Caco-2 (cell line): ENCODE results near the gene GLOD5. TPM values are rescaled to one million over a fixed set of nuclear protein-coding genes. Genes with fewer than 3 reads are reported as not detected.

ENCODE experiments used
- BruUV-seq: library from RNA; stranded (reverse); fragments of 400-500 nt; replicated peaks from 2 replicates; lab custom pipeline; 2021; lab: Mats Ljungman, UMichigan
- CTCF ChIA-PET: fragments of 300-600 bp; sonication (Branson Sonifier 250); formaldehyde crosslinking; loops from one replicate; lab custom pipeline; 2022; ENCODE audit warnings: antibody characterized with exemption; lab: Charles Lee
- POLR2A ChIA-PET: fragments of 300-600 bp; sonication (Branson Sonifier 250); formaldehyde crosslinking; loops from one replicate; lab custom pipeline; 2022; ENCODE audit warnings: antibody characterized with exemption; lab: Charles Lee
- DNase-seq, 2 experiments: peaks; one replicate each; pipeline versions ENCODE4 v3.0.0 to v3.0.0-alpha.2; 2020 to 2022
- H3K27me3 ChIP-seq: replicated peaks from 2 replicates; pipeline ENCODE4 v1.6.0; 2011; ENCODE audit warnings: low read length; ENCODE audit not compliant: control insufficient read depth, insufficient read depth
- H3K36me3 ChIP-seq: 2 replicates; pipeline ENCODE4 v1.5.1; 2011; ENCODE audit warnings: low read length; ENCODE audit not compliant: control insufficient read depth, insufficient read depth
- H3K4me1 ChIP-seq: fragments of 250-450 bp; sonication (Bioruptor Pico); 2 replicates; pipeline ENCODE4 v1.5.1; 2020; ENCODE audit warnings: mild to moderate bottlenecking
- H3K4me3 ChIP-seq: 2 replicates; pipeline ENCODE4 v1.5.1; 2011; ENCODE audit warnings: low read depth, mild to moderate bottlenecking, control low read depth, low read length
- H3K9me3 ChIP-seq: fragments of 250-450 bp; sonication (Bioruptor Pico); 2 replicates; pipeline ENCODE4 v1.5.1; 2020; ENCODE audit warnings: mild to moderate bottlenecking, moderate library complexity
- H3K27ac Mint-ChIP-seq: one replicate; pipeline ENCODE4 v1.8.0; 2022; ENCODE audit warnings: mixed read lengths; ENCODE audit not compliant: unreplicated experiment
- H3K27me3 Mint-ChIP-seq: one replicate; pipeline ENCODE4 v1.8.0; 2022; ENCODE audit warnings: mixed read lengths; ENCODE audit not compliant: insufficient read depth, unreplicated experiment
- H3K36me3 Mint-ChIP-seq: one replicate; pipeline ENCODE4 v1.8.0; 2022; ENCODE audit warnings: mild to moderate bottlenecking, mixed read lengths; ENCODE audit not compliant: insufficient read depth, unreplicated experiment
- H3K4me1 Mint-ChIP-seq: one replicate; pipeline ENCODE4 v1.8.0; 2022; ENCODE audit warnings: low read depth, mixed read lengths; ENCODE audit not compliant: unreplicated experiment
- H3K4me3 Mint-ChIP-seq: one replicate; pipeline ENCODE4 v1.8.0; 2022; ENCODE audit warnings: mild to moderate bottlenecking, moderate library complexity, mixed read lengths; ENCODE audit not compliant: unreplicated experiment
- H3K9me3 Mint-ChIP-seq: one replicate; pipeline ENCODE4 v1.8.0; 2022; ENCODE audit warnings: mixed read lengths; ENCODE audit not compliant: unreplicated experiment
- intact Hi-C: fragments of 100-400 bp; cut with micrococcal nuclease; formaldehyde crosslinking; loops from one replicate; pipeline ENCODE4 v1.10.0; 2022; ENCODE audit not compliant: unreplicated experiment
- total RNA-seq: library from RNA; stranded (reverse); gene quantifications from 2 replicates; pipeline ENCODE4 v1.2.3, GENCODE V29; 2022
- TF ChIP-seq, protein P1 (sequence below), 2 experiments: fragments of 200-600 bp in 1 of 2; IDR thresholded peaks; 1 replicate in 1 of 2; 2 replicates in 1 of 2; pipeline versions ENCODE4 v1.5.1 to v1.8.0; 2011 to 2022; ENCODE audit warnings: antibody characterized with exemption in 1 of 2, control low read depth in 1 of 2, inconsistent platforms in 1 of 2, low read depth in 1 of 2, low read length in 1 of 2, mild to moderate bottlenecking in 1 of 2, moderate library complexity in 1 of 2; ENCODE audit not compliant: insufficient read depth in 1 of 2, severe bottlenecking in 1 of 2, unreplicated experiment in 1 of 2

GLOD5 gene
- total RNA-seq, 1 experiment from 2014 or later, result not detected

DNA sequence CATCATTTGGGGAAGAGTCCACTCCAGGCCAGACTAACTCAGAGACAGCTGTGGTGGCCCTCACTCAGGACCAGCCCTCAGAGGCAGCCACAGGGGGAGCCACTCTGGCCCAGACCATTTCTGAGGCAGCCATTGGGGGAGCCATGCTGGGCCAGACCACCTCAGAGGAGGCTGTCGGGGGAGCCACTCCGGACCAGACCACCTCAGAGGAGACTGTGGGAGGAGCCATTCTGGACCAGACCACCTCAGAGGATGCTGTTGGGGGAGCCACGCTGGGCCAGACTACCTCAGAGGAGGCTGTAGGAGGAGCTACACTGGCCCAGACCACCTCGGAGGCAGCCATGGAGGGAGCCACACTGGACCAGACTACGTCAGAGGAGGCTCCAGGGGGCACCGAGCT, 61.5 kb downstream of the GLOD5 start:
- Mint-ChIP-seq H3K27ac (no peak overlapping the region), H3K9me3 (no peaks in the 10 kb centered on the region), H3K27me3 (no peaks in the 10 kb centered on the region), H3K36me3 (peaks cover 11% of the 10 kb centered on the region), H3K4me1 (no peaks in the 10 kb centered on the region), H3K4me3 (no peak overlapping the region)
- CTCF ChIA-PET, result no interaction called here
- TF ChIP-seq, protein P1, sequence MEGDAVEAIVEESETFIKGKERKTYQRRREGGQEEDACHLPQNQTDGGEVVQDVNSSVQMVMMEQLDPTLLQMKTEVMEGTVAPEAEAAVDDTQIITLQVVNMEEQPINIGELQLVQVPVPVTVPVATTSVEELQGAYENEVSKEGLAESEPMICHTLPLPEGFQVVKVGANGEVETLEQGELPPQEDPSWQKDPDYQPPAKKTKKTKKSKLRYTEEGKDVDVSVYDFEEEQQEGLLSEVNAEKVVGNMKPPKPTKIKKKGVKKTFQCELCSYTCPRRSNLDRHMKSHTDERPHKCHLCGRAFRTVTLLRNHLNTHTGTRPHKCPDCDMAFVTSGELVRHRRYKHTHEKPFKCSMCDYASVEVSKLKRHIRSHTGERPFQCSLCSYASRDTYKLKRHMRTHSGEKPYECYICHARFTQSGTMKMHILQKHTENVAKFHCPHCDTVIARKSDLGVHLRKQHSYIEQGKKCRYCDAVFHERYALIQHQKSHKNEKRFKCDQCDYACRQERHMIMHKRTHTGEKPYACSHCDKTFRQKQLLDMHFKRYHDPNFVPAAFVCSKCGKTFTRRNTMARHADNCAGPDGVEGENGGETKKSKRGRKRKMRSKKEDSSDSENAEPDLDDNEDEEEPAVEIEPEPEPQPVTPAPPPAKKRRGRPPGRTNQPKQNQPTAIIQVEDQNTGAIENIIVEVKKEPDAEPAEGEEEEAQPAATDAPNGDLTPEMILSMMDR (IDR thresholded peaks at IDR 0.05; ENCODE audit: insufficient read depth in 1 of 2, low read depth in 1 of 2, low read length in 1 of 2, severe bottlenecking in 1 of 2, unreplicated experiment in 1 of 2), result no peak
- Histone ChIP-seq H3K36me3 (no peaks in the 10 kb centered on the region; the same call in 1 of the 2 replicates), H3K9me3 (no peaks in the 10 kb centered on the region), H3K4me1 (no peaks in the 10 kb centered on the region), H3K4me3 (no peak overlapping the region), H3K27me3 (no peaks in the 10 kb centered on the region)
- BruUV-seq, result TSS peak; percentile 53
- intact Hi-C loops, result no loop called here
- DNase-seq, result no peak
- POLR2A ChIA-PET, result no interaction called here

Other genes with a start within 250 kb of the GLOD5 start
- 141 and 154 TPM in 2 replicates for gene EBP, start 239.9 kb upstream of the GLOD5 start, total RNA-seq
- gene TBC1D25, start 222.0 kb upstream of the GLOD5 start, total RNA-seq, result 9.3 and 11.1 TPM in 2 replicates
- gene RBM3, start 187.3 kb upstream of the GLOD5 start, total RNA-seq, result 233 and 264 TPM in 2 replicates
- 41.8 and 46.5 TPM in 2 replicates for gene WDR13, start 164.3 kb upstream of the GLOD5 start, total RNA-seq
- gene WAS, start 77.9 kb upstream of the GLOD5 start, total RNA-seq, result 0.39 and 0.43 TPM in 2 replicates
- 13.9 and 15.8 TPM in 2 replicates for gene SUV39H1, start 65.0 kb upstream of the GLOD5 start, total RNA-seq
- not detected in 2 replicates for gene GATA1, start 24.8 kb downstream of the GLOD5 start, total RNA-seq
- gene HDAC6, start 40.3 kb downstream of the GLOD5 start, total RNA-seq, result 99.6 and 110 TPM in 2 replicates
- not detected in 2 replicates for gene ERAS, start 64.8 kb downstream of the GLOD5 start, total RNA-seq
- 19.5 and 24.1 TPM in 2 replicates for gene PCSK1N, start 73.9 kb downstream of the GLOD5 start, total RNA-seq
- 82.5 and 90.6 TPM in 2 replicates for gene TIMM17B, start 136.0 kb downstream of the GLOD5 start, total RNA-seq
- 111 and 114 TPM in 2 replicates for gene PQBP1, start 136.2 kb downstream of the GLOD5 start, total RNA-seq
- gene SLC35A2, start 149.9 kb downstream of the GLOD5 start, total RNA-seq, result 58.8 and 61.4 TPM in 2 replicates
- gene PIM2, start 157.3 kb downstream of the GLOD5 start, total RNA-seq, result 12.0 and 13.9 TPM in 2 replicates
- 40.1 and 40.6 TPM in 2 replicates for gene OTUD5, start 195.9 kb downstream of the GLOD5 start, total RNA-seq
- gene KCND1, start 210.1 kb downstream of the GLOD5 start, total RNA-seq, result 0.88 and 0.97 TPM in 2 replicates
- 43.1 and 43.6 TPM in 2 replicates for gene GRIPAP1, start 240.5 kb downstream of the GLOD5 start, total RNA-seq